HepG2 (cell line): ENCODE measurements around the gene TNS1. TPM values are rescaled to one million over a fixed set of nuclear protein-coding genes. Genes with fewer than 3 reads are reported as not detected.
A peak's percentile ranks its signal among the peaks of the same experiment; 100 is the strongest.

Experiments used
- ATAC-seq: fragments of 200-7000 bp; cut with Tn5 transposase; 3 replicates; pipeline ENCODE4 v1.9.1; 2020; ENCODE audit warnings: mild to moderate bottlenecking, moderate library complexity
- BruUV-seq: library from RNA; stranded (reverse); fragments of 400-500 nt; replicated peaks from 2 replicates; lab custom pipeline; 2021; lab: Mats Ljungman, UMichigan
- CTCF ChIA-PET: fragments of 300-600 bp; formaldehyde crosslinking; extraction: SDS; loops from one replicate; lab custom pipeline; 2021; ENCODE audit warnings: low total read pairs, inconsistent platforms, low intra/inter-chr PET ratio; lab: Yijun Ruan, JAX
- POLR2A ChIA-PET: fragments of 350-600 bp; sonication (Branson Sonifier 250); formaldehyde crosslinking; loops from one replicate; lab custom pipeline; 2020; ENCODE audit warnings: antibody characterized with exemption, inconsistent platforms; lab: Yijun Ruan, JAX
- DNase-seq: peaks from one replicate; pipeline ENCODE4 v3.0.0-alpha.2; 2015; ENCODE audit warnings: low spot score
- FAIRE-seq: peaks from 3 replicates; lab custom pipeline; 2011; peaks lifted over from hg19 to GRCh38; lab: Jason Lieb, UNC
- H2AFZ ChIP-seq: one replicate; pipeline ENCODE4 v1.6.1; 2011; ENCODE audit warnings: low read length, inconsistent platforms
- H3K27ac ChIP-seq: fragments of 300-600 bp; 3 replicates; pipeline ENCODE4 v1.8.0; 2011; ENCODE audit warnings: mixed run types, mild to moderate bottlenecking, mixed read lengths, low read length, inconsistent platforms; ENCODE audit not compliant: insufficient read depth; ENCODE audit errors: extremely low read length
- H3K27me3 ChIP-seq, 2 experiments: fragments of 200-600 bp in 1 of 2; 2 replicates in 1 of 2; 3 replicates in 1 of 2; pipeline versions ENCODE4 v1.6.0 to v1.8.0; 2011; ENCODE audit warnings: low read length in 2 of 2, mild to moderate bottlenecking in 2 of 2, moderate library complexity in 2 of 2, inconsistent platforms in 1 of 2; ENCODE audit not compliant: insufficient read depth in 2 of 2, control insufficient read depth in 1 of 2
- H3K36me3 ChIP-seq, 2 experiments: fragments of 200-600 bp in 1 of 2; replicated peaks in 1 of 2; 2 replicates in 1 of 2; 3 replicates in 1 of 2; pipeline versions ENCODE4 v1.5.1 to v1.8.0; 2011; ENCODE audit warnings: low read length in 2 of 2, inconsistent platforms in 1 of 2; ENCODE audit not compliant: insufficient read depth in 2 of 2, control insufficient read depth in 1 of 2
- H3K4me1 ChIP-seq: 2 replicates; pipeline ENCODE4 v1.5.1; 2012; ENCODE audit warnings: low read length, inconsistent platforms; ENCODE audit not compliant: insufficient read depth
- H3K4me2 ChIP-seq: 2 replicates; pipeline ENCODE4 v1.6.0; 2011; ENCODE audit warnings: low read depth, low read length, inconsistent platforms
- H3K4me3 ChIP-seq, 3 experiments: fragments of 200-600 bp in 1 of 3; sonication (generic), shearing (Covaris generic) in 1 of 3; replicated peaks in 1 of 3; 2 replicates each; pipeline ENCODE4 v1.5.1; 2011 to 2016; ENCODE audit warnings: low read length in 3 of 3, inconsistent platforms in 2 of 3, low read depth in 2 of 3, mild to moderate bottlenecking in 2 of 3, control low read depth in 1 of 3, mixed read lengths in 1 of 3; ENCODE audit not compliant: insufficient read depth in 1 of 3
- H3K79me2 ChIP-seq: one replicate; pipeline ENCODE4 v1.6.1; 2011; ENCODE audit warnings: low read length, inconsistent platforms; ENCODE audit not compliant: insufficient read depth
- H3K9ac ChIP-seq: 2 replicates; pipeline ENCODE4 v1.6.0; 2011; ENCODE audit warnings: mild to moderate bottlenecking, low read depth, low read length, inconsistent platforms; ENCODE audit not compliant: insufficient read depth
- H3K9me3 ChIP-seq: 2 replicates; pipeline ENCODE4 v1.5.1; 2012; ENCODE audit warnings: mild to moderate bottlenecking, low read length
- H4K20me1 ChIP-seq: 2 replicates; pipeline ENCODE4 v1.6.0; 2011; ENCODE audit warnings: inconsistent platforms, mild to moderate bottlenecking, low read length, moderate library complexity; ENCODE audit not compliant: insufficient read depth
- ATF6 ChIP-seq: sonication (generic); formaldehyde crosslinking; conservative IDR thresholded peaks from 2 replicates; pipeline ENCODE4 v1.4.0; 2020; ENCODE audit warnings: missing genetic modification reagents
- CREM ChIP-seq, 2 experiments: sonication (generic) in 1 of 2; formaldehyde crosslinking in 1 of 2; IDR thresholded peaks; 2 replicates each; pipeline versions ENCODE4 v1.4.0 to v1.6.1; 2016 to 2020; ENCODE audit warnings: antibody characterized with exemption in 1 of 2, mild to moderate bottlenecking in 1 of 2, missing genetic modification reagents in 1 of 2
- EEA1 ChIP-seq: sonication (generic); formaldehyde crosslinking; IDR thresholded peaks from 2 replicates; pipeline ENCODE4 v1.5.1; 2020; ENCODE audit warnings: mild to moderate bottlenecking, missing genetic modification reagents, borderline replicate concordance
- HNRNPK ChIP-seq: fragments of 200-400 bp; formaldehyde crosslinking; IDR thresholded peaks from 2 replicates; pipeline ENCODE4 v1.6.1; 2018; ENCODE audit warnings: low read length, low read depth, moderate library complexity, mild to moderate bottlenecking; ENCODE audit not compliant: poor library complexity, severe bottlenecking
- PBX2 ChIP-seq: IDR thresholded peaks from 2 replicates; pipeline ENCODE4 v1.6.1; 2016; ENCODE audit warnings: control low read depth
- SMAD3 ChIP-seq: sonication (generic); formaldehyde crosslinking; IDR thresholded peaks from 2 replicates; pipeline ENCODE4 v1.4.0; 2020; ENCODE audit warnings: missing genetic modification reagents
- ZBTB39 ChIP-seq: sonication (generic); formaldehyde crosslinking; IDR thresholded peaks from 2 replicates; pipeline ENCODE4 v1.5.0; 2020; ENCODE audit warnings: missing genetic modification reagents
- ZNF501 ChIP-seq: sonication (generic); formaldehyde crosslinking; IDR thresholded peaks from 2 replicates; pipeline ENCODE4 v1.5.1; 2020; ENCODE audit warnings: mild to moderate bottlenecking, moderate library complexity, missing genetic modification reagents
- ZNF530 ChIP-seq: sonication (generic); formaldehyde crosslinking; IDR thresholded peaks from 2 replicates; pipeline ENCODE4 v1.5.0; 2020; ENCODE audit warnings: low read depth, mild to moderate bottlenecking, missing genetic modification reagents
- ZNF597 ChIP-seq: sonication (generic); formaldehyde crosslinking; IDR thresholded peaks from 2 replicates; pipeline ENCODE4 v1.5.0; 2020; ENCODE audit warnings: missing genetic modification reagents
- ZNF710 ChIP-seq: sonication (generic); formaldehyde crosslinking; IDR thresholded peaks from 2 replicates; pipeline ENCODE4 v1.5.0; 2020; ENCODE audit warnings: mild to moderate bottlenecking, missing genetic modification reagents, borderline replicate concordance
- ZNF841 ChIP-seq: sonication (generic); formaldehyde crosslinking; IDR thresholded peaks from 2 replicates; pipeline ENCODE4 v1.8.1; 2023; ENCODE audit warnings: missing genetic modification reagents, borderline replicate concordance
- WGBS: methylation state at CpG from one replicate; pipeline ENCODE4 v1.1.6; 2017; ENCODE audit warnings: low lambda C conversion rate; 5-methylcytosine and 5-hydroxymethylcytosine counted together
- in situ Hi-C: cut with HindIII; loops from 2 replicates; pipeline ENCODE4 v1.10.0; 2017; ENCODE audit warnings: low pct_unique_long_range_greater_than_20kb; ENCODE audit not compliant: extremely low pct_ligation_motif_present
- intact Hi-C: fragments of 100-400 bp; cut with micrococcal nuclease; formaldehyde crosslinking; loops from one replicate; pipeline ENCODE4 v1.10.0; 2022; ENCODE audit not compliant: unreplicated experiment
- polyA plus RNA-seq, 8 experiments: library from polyadenylated mRNA; depleted of rRNA in 3 of 8; stranded (reverse) in 7 of 8; unstranded in 1 of 8; fragments of >200 nt; fragmentation: Illumina TruSeq in 4 of 8; extraction: Trizol in 4 of 8; gene quantifications; 2 replicates each; pipeline versions ENCODE4 v1.2.1 to v1.2.3, GENCODE V29; 2011 to 2016; ENCODE audit warnings: low read depth in 4 of 8, missing spikeins in 1 of 8, mixed read lengths in 1 of 8; ENCODE audit not compliant: insufficient read depth in 1 of 8
- total RNA-seq, 5 experiments: library from RNA; depleted of rRNA; stranded (reverse); fragments of >200 nt; fragmentation: Illumina TruSeq; extraction: Trizol; gene quantifications; 2 replicates each; pipeline ENCODE4 v1.2.3, GENCODE V29; 2016; ENCODE audit warnings: low read depth in 1 of 5

TNS1 gene
- total and polyA plus RNA-seq, 2 of the 13 experiments (the other 11 are each of a cell fraction or from before 2014, with no cell fraction given) = 1.9 to 118 TPM

GRCh38 chr2:217978536-217979150 is 24.2 kb downstream of the TNS1 start:
- Histone ChIP-seq H3K27ac (no peak overlapping the region), H3K36me3 (no peaks in the 10 kb centered on the region), H3K27me3 (peaks cover 7 to 61% of the 10 kb centered on the region in 2 experiments; a peak in 4 of 5 replicates), H3K9ac (peak overlapping the region; percentile 14; the same call in 1 of the 2 replicates), H3K9me3 (no peaks in the 10 kb centered on the region), H3K4me3 (peak overlapping the region; percentile 32 to 66 (median 50); a peak in 4 of 6 replicates), H3K4me2 (peak overlapping the region; percentile 60), H4K20me1 (no peaks in the 10 kb centered on the region), H3K4me1 (peaks cover 9% of the 10 kb centered on the region; the same call in 1 of the 2 replicates), H2AFZ (no peak overlapping the region), H3K79me2 (no peaks in the 10 kb centered on the region)
- CTCF ChIA-PET = no interaction called here
- in situ Hi-C loops (no loop called here), intact Hi-C loops (no loop called here)
- DNase-seq (no peak), FAIRE-seq (no peak), ATAC-seq (peak; percentile 43)
- 3% methylated on average over 46 of the region's 46 CpGs for WGBS
- no TSS peak for BruUV-seq
- POLR2A ChIA-PET = no interaction called here
- no peak for TF ChIP-seq ZBTB39 (CRISPR knock-in tag)
- no peak for TF ChIP-seq ZNF841
- peak; percentile 59; the same call in 1 of the 2 replicates for TF ChIP-seq ZNF710 (CRISPR knock-in tag)
- TF ChIP-seq ZNF530 (CRISPR knock-in tag) = no peak
- TF ChIP-seq HNRNPK = peak; percentile 43
- no peak for TF ChIP-seq CREM (IDR thresholded peaks at IDR 0.05)
- no peak for TF ChIP-seq CREM (CRISPR knock-in tag; IDR thresholded peaks at IDR 0.05)
- no peak for TF ChIP-seq ATF6
- TF ChIP-seq PBX2 (CRISPR knock-in tag) = no peak
- TF ChIP-seq ZNF597 (CRISPR knock-in tag) = no peak
- no peak for TF ChIP-seq EEA1 (CRISPR knock-in tag)
- TF ChIP-seq ZNF501 (CRISPR knock-in tag) = 0 out of 2 replicates have a peak, but pooled peaks have one; percentile 15
- TF ChIP-seq SMAD3 = no peak
